Omental fat pad (tissue), 4 donors: ENCODE measurements around the gene CACNA2D4. TPM values are rescaled to one million over a fixed set of nuclear protein-coding genes. Genes with fewer than 3 reads are reported as not detected.

Experiments used
- ATAC-seq: fragments of 150-250 bp; one replicate; pipeline ENCODE4 v1.9.1; 2016; ENCODE audit warnings: mild to moderate bottlenecking, moderate library complexity; ENCODE audit not compliant: low FRiP score
- DNase-seq: peaks from one replicate; pipeline ENCODE4 v3.0.0-alpha.2; 2019; ENCODE audit warnings: low spot score
- CTCF ChIP-seq, 3 donors: fragments of 450-650 bp; IDR thresholded peaks; one replicate each; pipeline ENCODE4 v1.5.1; 2016 to 2017; ENCODE audit warnings: antibody characterized with exemption in 3 of 3, mild to moderate bottlenecking in 3 of 3, moderate library complexity in 2 of 3
- total RNA-seq, 4 donors: library from RNA; depleted of rRNA; stranded (reverse); fragments of >200 nt; gene quantifications; one replicate each; pipeline ENCODE4 v1.1.0, GENCODE V29; 2016

Gene CACNA2D4
- total RNA-seq, 4 donors from 2014 or later, result 3.9 to 13.0 (median 6.8) TPM

GRCh38 chr12:1763153-1763552 is 155.3 kb downstream of the CACNA2D4 start:
- TF ChIP-seq CTCF (IDR thresholded peaks at IDR 0.05), result no peak

GRCh38 chr12:1761857-1762256 is 156.6 kb downstream of the CACNA2D4 start:
- DNase-seq (no peak), ATAC-seq (no peak)
- TF ChIP-seq CTCF (IDR thresholded peaks at IDR 0.05), result no peak

More at GRCh38 chr12:1763153-1763552, 155.3 kb downstream of the CACNA2D4 start:
- ATAC-seq, result no peak
- no peak for DNase-seq

GRCh38 chr12:1760566-1761382 is 157.7 kb downstream of the CACNA2D4 start:
- no peak for DNase-seq
- TF ChIP-seq CTCF (IDR thresholded peaks at IDR 0.05), result no peak
- peak; percentile 44 for ATAC-seq

GRCh38 chr12:1758887-1759286 is 159.6 kb downstream of the CACNA2D4 start:
- DNase-seq, result no peak
- no peak for TF ChIP-seq CTCF (IDR thresholded peaks at IDR 0.05)
- no peak for ATAC-seq

GRCh38 chr12:1758376-1758775 is 160.1 kb downstream of the CACNA2D4 start:
- no peak for TF ChIP-seq CTCF (IDR thresholded peaks at IDR 0.05)
- ATAC-seq, result no peak

GRCh38 chr12:1750300-1750699 is 168.2 kb downstream of the CACNA2D4 start:
- TF ChIP-seq CTCF (IDR thresholded peaks at IDR 0.05), result no peak

More at GRCh38 chr12:1758376-1758775, 160.1 kb downstream of the CACNA2D4 start:
- DNase-seq, result no peak

GRCh38 chr12:1749019-1749418 is 169.4 kb downstream of the CACNA2D4 start:
- TF ChIP-seq CTCF (IDR thresholded peaks at IDR 0.05), result no peak

More at GRCh38 chr12:1750300-1750699, 168.2 kb downstream of the CACNA2D4 start:
- no peak for ATAC-seq
- DNase-seq, result no peak

More at GRCh38 chr12:1749019-1749418, 169.4 kb downstream of the CACNA2D4 start:
- DNase-seq (no peak), ATAC-seq (no peak)
